Measurements from ENCODE around the gene ZNF446.
"Not testable (repeated sequence)": the region's sequence is repeated elsewhere in the genome, so short reads cannot be mapped to it uniquely, and the experiment has no call there.

ZNF446 gene

DNA sequence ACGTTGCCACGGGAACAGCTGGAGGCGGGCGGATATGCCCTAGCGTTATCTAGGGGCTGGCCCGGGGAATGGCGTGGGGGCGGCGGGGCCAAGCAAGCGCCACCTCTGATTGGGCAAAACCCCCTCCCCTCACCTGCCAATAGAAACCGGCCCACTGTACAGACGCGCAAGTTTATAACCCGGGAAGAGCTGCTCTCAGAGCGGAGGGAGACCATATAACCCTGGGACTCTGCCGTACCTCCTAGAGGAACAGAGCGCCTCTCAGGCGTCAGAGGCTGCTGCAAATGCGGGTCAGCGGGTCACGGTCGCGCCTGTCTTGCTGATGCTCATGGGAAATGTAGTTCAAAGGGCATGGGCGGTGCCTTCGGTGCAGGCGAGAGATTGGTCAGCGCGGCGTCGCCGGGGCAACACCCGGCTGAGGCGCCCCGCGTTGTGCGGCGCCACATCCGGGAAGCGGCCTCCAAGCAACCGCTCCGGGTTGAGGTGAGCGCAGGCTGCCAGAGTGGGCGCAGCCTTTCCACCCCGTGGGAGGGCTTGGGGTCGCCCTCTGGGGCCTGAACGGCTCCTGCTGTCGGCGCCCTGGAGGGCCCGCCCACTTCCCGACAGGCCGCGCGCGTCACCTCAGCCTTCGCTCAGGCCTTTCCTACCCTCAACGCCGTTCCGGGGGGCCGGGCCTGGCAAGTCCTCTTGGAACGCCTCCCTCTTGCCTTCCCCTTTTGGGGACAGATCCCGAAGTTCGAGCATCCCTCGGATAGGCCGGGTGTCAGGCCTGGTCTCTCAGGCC, at the start of gene ZNF446:
ZNF446 (plus strand) TSS at position 639 of the 784 bp plus-strand sequence. CDS start 867 bp downstream, outside the sequence.
- peak; percentile 95 for DNase-seq (ENCODE audit: low read depth)

DNA sequence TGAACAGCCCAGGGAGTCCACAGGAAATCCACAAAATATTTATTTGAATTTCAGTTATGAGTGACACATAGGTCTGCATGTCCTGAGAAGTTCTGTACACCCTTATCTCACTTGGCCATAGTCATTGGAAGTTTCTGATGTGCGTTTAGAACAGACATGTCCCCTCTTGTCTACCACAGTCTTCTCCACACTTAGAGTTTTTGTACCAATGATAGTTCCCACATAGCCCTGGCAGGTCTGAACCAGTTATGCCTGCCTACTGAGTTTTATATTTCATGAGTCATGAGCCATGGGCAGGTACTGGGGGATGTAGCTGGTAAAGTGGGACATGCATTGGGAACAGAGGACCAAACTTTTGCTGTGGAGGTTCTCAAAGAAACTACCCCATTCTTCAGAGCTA, 47.5 kb upstream of the ZNF446 start:
- no peak for DNase-seq (ENCODE audit: low read depth)

DNA sequence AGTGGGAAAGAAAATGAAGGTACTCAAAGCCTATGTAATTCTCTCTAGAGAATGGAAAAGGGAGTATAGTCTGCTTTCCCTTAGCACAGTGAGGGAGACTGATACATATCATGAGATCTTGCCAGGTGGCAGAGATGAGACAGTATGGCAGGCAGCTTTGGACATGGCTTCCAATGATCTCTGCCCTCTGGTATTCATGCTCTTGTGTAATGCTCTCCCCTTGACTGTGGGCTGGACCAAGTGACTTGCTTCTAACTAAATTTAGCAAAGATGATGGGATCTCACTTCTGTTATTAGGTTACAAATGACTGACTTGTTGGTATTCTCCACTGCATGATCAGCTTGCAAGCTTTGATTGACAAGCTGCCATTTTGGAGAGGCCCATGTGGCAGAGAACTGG, 46.4 kb upstream of the ZNF446 start:
- no peak for DNase-seq (ENCODE audit: low read depth)

DNA sequence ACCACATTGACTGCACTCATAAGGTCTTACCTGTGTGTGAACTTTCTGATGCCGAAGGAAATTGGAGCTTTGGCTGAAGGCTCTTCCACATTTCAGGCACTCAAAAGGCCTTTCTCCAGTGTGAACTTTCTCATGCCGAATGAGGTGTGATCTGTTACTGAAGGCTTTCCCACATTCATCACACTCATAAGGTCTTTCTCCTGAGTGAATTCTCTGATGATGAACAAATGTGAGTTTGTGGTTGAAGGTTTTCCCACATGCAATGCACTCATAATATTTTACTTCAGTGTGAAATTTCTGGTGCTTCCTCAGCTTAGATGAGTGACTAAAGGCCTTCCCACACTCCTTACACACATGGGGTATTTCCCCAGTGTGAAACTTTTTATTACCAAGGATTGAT, 41.9 kb upstream of the ZNF446 start:
- DNase-seq (ENCODE audit: low read depth): no peak

DNA sequence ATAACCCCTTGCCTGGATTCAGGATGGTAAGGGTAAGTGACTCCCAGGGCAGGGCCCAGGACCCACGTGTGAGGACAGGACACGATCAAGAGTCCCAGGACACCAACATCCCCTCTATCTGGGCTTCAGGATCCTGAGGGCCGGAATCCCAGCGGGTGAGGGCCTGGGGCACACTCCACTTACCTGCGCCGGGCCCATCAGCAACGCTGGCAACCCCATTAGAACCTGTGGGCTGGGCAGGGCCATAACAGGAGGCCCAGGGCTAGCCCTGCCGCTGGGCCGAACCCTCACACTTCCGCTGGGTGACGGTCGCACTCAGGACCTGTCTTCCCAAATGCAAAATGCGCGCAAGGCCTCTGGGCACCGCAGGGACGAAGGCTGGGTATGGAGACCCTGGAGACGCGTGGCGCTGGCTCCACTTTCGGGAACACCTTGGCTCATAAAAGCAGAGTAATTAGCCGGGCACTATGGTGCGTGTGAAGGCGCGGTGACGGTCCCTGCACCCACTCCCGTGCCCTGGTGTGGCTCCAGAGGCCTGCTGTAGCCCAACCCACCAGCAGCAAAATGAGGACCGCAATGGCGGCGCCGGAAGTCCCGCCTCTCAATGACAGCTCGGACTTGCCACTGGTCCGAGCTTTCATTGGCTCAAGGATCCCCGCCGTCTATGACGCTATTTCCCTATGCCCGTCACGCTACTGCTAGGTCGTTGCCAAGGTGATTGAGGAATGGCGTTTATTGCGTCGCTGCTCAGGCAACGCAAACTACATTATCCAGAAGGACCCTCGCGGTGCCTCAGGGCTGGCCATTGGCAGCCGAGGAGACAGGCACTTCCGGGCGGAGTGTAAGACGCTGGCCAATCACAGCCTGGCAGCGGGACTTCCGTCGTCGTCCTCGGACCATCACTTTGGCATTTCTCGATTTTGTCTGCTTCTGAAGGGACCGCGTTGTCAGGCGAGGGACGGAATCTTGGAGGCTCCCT, 36.3 kb upstream of the ZNF446 start, which contains the start of gene ZNF132:
ZNF132 (minus strand) TSS at position 578 of the 979 bp plus-strand sequence; CDS start at position 246, 332 bp downstream.
- peak; percentile 95 for DNase-seq (ENCODE audit: low read depth)

DNA sequence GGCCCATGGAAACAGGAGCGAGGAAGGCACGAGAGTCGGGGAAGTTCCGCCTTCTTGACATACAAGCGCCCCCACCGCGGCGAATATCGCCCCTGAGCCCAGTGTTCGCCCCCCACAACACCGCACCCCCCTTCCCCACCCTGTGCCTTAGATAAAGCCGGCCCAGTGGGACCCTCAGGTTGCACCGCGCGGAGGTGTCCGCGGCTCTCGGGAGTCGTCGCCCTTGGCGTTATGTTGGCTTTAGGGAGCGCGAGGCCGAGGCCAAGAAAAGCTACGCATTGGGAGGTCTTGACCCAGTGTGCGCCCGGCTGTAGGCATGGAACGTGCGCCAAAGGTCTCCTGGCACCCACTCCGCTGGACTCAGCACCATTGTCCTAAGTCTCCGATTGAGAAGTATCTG, 35.6 kb upstream of the ZNF446 start:
- no peak for DNase-seq (ENCODE audit: low read depth)

DNA sequence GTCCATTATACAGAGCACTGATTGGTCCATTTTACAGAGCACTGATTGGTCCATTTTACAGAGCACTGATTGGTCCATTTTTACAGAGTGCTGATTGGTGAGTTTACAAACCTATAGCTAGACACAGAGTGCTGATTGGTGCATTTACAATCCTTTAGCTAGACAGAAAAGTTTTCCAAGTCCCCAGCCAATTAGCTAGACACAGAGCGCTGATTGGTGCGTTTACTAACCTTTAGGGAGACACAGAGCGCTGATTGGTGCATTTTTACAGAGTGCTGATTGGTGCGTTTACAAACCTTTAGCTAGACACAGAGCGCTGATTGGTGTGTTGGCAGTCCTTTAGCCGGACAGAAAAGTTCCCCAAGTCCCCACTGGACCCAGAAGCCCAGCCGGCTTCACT, 33.2 kb upstream of the ZNF446 start:
- not testable (repeated sequence) for DNase-seq (ENCODE audit: low read depth)

DNA sequence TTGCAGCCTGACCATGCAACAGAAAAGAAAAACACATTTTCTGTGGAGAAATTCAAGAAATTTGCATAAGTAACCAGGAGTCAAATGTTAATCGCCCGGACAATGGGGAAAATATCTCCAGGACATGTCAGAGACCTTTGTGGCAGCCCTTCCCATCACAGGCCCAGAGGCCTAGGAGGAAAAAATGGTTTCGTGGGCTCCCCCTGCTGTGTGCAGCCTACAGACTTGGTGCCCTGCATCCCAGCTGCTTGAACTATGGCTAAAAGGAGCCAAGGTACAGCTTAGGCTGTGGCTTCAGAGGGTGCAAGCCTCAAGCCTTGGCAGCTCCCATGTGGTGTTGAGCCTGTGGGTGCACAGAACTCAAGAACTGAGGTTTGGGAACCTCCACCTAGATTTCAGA, 27.3 kb upstream of the ZNF446 start:
- DNase-seq (ENCODE audit: low read depth): not testable (repeated sequence)

DNA sequence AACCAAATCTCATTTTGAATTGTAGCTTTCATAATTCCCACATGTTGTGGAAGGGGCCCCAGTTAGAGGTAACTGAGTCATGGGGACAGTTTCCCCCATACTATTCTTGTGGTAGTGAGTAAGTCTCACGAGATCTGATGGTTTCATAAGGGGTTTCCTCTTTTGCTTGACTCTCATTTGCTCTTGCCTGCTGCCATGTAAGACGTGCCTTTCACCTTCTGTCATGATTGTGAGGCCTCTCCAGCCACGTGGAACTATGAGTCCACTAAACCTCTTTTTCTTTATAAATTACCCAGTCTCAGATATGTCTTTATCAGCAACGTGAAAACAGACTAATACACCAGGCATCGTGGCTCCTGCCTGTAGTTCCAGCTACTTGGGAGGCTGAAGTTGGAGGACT, 26.2 kb upstream of the ZNF446 start:
- DNase-seq (ENCODE audit: low read depth): not testable (repeated sequence)

DNA sequence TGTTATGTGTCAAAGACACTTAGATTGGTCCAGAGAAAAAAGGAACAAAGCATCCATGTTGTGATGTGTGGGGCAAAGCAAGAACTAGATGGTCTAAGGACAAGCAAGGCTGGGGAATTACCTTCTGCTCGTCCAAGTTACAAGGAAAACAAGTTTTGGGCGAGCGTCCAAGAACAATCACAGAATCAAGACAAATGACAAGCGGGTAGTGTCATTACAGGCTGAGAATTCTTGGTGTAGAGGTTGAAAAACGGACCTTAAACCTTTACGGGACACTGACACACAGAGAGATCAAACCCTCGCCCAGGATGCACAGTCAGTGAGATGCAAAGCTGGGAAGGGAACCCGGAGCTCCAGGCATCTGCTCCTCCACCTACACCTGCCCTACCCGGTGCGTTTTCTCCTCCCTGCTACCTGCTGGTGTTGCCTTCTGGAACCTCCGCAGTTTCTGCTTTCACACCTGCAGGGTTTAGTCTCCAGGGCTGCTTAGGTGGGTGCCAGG, 25.2 kb upstream of the ZNF446 start:
- no peak for DNase-seq (ENCODE audit: low read depth)

DNA sequence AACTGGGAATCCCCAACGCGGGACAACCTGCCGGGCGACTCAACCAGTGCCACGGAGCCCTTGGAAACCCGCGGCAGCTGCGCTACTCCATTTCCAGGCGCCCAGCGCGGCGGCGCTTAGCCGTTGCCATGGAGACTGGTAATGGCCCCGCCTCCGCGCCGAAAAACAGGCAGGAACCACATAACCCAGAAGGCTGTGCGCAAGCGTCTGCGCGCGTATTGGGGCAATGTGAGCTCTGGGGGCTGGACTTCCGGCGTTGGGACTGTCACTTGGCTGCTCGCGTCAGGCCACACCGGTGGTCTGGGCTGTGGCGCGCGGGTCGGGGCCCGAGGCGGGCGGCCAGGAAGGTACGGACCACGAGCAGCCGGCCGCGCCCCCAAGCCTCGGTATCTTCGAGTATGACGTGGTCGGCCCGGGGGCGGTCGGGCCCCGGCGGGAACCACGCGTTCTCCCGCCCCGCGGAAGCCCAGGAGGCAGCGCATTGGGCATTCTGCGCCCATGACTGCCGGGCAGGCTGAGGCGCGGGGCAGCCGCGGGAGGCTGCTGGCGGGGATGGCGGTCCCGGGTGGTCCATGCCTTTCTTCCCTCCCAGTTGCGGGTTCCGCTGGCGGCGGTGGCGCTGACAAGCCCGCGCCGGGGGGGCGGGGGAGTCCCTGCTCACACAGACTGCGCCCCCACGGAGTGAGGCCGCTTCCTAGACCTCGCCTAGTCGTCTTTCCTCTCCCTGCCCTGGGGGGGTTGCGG, 24.6 kb upstream of the ZNF446 start, which contains the start of gene ZNF324B:
ZNF324B (plus strand) TSS at position 265 of the 744 bp plus-strand sequence. CDS start 2,080 bp downstream, outside the sequence.
- DNase-seq (ENCODE audit: low read depth): peak; percentile 94

DNA sequence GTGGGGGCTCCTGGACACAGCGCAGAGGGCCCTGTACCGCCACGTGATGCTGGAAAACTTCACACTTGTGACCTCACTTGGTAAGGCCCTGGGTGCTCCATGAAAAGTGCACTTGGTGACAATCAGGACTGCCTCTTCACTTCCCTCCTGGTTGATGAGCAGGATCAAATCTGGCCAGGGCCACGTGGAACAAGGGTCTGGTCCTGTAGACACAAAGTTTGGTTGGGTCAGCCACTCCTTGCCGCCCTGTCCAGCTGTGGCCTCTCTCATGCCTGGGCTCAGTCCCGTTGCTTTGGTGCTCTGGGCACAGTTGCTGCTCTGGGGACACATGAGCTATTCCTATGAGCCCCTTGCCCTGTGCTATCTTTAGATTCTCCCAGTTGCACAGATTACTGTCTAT, 22.4 kb upstream of the ZNF446 start:
- DNase-seq (ENCODE audit: low read depth): no peak

DNA sequence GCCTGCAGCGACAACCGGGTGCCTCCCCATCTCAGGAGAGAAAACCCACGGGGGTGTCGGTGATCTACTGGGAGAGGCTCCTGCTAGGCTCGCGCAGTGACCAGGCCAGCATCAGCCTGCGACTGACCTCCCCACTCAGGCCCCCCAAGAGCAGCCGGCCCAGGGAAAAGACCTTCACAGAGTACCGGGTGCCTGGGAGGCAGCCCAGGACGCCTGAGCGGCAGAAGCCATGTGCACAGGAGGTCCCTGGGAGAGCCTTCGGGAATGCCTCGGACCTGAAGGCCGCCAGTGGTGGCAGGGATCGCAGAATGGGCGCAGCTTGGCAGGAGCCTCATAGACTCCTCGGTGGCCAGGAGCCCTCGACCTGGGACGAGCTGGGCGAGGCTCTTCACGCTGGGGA, 20.8 kb upstream of the ZNF446 start:
- no peak for DNase-seq (ENCODE audit: low read depth)

DNA sequence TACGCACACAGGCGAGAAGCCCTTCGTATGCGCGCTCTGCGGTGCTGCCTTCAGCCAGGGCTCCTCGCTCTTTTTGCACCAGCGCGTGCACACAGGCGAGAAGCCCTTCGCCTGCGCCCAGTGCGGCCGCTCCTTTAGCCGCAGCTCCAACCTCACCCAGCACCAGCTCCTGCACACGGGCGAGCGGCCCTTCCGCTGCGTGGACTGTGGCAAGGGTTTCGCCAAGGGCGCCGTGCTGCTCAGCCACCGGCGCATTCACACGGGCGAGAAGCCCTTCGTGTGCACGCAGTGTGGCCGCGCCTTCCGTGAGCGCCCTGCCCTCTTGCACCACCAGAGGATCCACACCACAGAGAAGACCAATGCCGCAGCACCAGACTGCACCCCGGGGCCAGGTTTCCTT, 20.0 kb upstream of the ZNF446 start:
- no peak for DNase-seq (ENCODE audit: low read depth)

DNA sequence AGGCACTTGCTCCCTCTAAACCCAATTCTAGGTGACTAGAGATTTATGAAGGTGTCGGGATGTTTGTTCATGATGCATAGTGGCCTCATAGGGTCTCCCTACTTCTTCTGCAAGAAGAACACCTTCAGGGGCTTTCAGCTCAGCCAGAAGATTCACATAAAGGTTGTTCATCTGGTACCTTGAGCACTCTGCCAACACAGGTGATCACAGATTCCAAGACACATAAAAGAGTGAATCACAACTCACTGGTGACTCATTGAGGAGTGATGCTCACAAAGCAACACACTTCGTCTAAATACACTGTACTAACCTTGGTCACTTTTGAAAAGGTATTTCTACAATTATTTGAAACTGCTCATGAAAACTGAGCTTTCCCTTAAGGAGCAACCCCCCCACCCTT, 16.1 kb upstream of the ZNF446 start:
- no peak for DNase-seq (ENCODE audit: low read depth)

DNA sequence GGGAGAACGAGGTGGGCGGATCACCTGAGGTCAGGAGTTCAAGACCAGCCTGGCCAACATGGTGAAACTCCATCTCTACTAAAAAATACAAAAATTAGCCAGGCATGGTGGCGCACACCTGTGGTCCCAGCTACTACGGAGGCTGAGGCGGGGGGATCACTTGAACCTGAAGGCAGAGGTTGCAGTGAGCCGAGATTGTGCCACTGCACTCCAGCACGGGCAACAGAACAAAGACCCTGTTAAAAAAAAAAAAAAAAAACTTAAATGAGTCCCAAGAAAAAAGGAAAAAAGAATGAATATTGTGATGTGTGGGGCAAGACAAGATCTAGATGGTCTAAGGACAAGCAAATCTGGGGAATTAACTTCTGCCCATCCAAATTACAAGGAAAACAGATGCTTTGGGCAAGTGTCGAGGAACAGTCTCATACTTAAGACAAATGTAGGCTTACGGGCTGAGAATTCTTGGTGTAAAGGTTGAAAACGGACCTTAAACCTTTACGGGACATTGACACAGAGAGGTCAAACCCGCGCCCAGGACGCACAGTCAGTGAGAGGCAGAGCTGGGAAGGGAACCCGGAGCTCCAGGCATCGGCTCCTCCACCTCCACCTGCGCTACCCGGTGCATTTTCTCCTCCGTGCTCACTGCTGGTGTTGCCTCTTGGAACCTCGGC, 9.9 kb upstream of the ZNF446 start:
- no peak for DNase-seq (ENCODE audit: low read depth)

DNA sequence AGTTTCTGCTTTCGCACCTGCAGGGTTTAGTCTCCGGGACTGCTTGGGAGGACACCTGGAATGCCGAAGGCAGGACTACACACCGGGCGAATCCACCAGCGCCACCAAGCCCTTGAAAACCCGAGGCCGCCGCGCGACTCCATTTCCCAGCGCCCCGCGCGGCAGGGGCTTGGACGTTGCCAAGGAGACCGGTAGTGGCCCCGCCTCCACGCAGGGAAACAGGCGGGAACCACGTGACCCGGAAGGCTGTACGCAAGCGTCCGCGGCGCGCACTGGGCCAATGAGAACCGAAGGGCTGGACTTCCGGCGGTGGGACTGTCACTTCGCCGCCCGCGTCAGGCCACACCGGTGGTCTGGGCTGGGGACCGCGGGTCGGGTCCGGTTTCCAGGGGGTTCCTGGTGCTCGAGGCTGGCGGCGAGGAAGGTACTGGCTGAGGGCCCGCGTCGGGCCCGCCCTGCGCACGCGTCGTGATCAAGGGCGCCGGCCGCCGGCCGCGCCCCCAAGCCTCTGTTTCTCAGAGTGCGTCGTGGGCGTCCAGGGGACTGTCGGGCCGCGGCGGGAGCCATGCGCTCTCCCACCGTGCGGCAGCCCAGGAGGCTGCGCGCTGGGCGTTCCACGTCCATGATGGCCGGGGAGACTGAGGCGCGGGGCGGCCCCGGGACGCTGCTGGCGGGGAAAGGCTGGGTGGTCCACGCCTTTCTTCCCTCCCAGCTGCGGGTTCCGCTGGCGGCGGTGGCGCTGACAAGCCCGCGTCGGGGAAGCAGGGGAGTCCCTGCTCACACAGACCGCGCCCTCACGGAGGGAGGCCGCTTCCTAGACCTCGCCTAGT, 9.2 kb upstream of the ZNF446 start, which contains the start of gene ZNF324:
ZNF324 (plus strand) TSS at position 321 of the 830 bp plus-strand sequence. CDS start 2,106 bp downstream, outside the sequence.
- peak; percentile 95 for DNase-seq (ENCODE audit: low read depth)

DNA sequence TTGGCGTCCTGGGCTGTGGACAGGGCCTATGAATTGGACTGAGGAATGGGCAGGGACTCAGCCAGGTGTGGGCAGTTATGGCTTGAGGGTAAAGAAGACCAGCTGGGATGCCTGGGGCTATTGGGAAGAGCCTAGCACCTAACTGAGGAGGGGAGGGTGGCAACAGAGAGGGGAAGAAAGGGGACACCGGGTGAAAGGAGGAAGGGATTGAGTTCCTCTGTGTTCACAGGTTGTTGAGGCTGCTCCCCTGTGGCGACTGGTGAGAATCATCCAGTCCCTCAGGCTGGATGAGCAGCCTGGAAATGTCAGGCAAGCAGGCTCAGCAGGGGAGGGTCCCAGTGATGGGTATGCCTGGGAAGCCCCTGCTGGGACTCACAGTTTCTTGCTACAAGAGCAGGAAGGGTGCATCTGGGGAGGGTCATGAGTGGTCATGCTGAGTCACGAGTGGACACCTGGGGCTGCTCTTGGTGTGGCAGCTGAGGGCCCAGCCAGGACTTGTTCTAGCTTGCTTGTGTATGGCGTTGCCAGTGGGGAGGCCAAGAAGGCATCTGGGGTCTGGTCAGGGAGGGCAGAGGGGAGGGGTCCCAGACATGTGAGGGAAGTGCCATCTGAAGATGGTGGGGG, 7.8 kb upstream of the ZNF446 start:
- no peak for DNase-seq (ENCODE audit: low read depth)

DNA sequence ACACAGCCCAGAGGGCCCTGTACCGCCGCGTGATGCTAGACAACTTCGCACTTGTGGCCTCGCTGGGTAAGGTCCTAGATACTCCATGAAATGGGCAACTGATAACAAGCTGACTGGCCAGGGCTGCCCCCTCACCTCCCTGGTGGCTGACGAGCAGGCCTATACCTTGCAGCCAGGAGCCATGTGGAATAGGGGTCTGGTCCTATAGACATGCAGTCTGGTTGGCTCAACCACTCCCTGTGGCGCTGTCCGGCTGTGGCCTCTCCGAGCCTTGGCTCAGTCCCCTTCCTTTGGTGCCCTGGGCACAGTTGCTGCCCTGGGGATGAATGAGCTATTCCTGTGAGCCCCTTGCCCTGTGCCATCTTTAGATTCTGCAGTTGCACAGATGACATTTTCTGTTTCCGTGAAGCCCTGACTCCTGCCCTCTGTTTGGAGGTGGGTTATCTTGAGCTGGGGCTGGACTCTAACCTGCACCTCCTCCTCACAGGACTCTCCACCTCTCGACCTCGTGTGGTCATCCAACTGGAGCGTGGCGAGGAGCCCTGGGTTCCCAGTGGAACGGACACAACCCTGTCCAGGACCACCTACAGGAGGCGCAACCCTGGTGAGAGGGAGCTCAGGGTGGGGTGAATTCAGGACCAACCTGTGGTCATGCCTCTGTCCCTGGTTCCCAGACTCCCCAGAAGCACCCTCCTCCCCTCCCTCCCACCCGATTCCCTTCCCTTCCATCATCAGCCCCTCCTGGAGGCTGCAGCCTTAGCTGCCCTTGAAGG, 6.7 kb upstream of the ZNF446 start:
- DNase-seq (ENCODE audit: low read depth): no peak

Measured in T-helper 22 cell (primary cell).